HK-2 (cell line): ENCODE data around the gene BCAP31.

Experiments used
- DNase-seq: peaks from one replicate; pipeline ENCODE4 v3.0.0-alpha.2; 2018; ENCODE audit not compliant: unreplicated experiment

Gene BCAP31

GRCh38 chrX:153724252-153725038 lies at the start of gene BCAP31, which contains the start of gene ABCD1:
TSS of gene BCAP31 (minus strand) at chrX:153724387. CDS start at chrX:153723244, 1,143 bp downstream.
TSS of gene ABCD1 (plus strand) at chrX:153724856. CDS start at chrX:153725267, 411 bp downstream.
- peak; percentile 91 for DNase-seq

DNA sequence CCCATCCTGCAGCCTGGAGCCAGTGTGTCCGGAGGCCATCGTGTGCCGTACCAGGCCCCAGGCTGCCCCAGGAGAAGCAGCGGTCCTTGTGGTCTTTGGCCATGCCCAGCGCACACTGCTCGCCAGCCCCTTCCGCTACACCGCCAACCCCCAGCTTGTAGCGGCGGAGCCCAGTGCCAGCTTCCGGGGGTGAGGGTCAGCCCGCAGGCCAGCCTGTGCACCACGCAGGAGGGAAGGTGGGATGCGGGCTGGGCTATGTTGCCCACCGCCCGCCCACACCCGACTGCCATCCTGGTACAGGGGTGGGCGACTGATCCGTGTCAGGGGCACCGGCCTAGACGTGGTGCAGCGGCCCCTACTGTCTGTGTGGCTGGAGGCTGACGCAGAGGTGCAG lies 49.0 kb upstream of the BCAP31 start:
- DNase-seq = no peak

GRCh38 chrX:153772316-153773217 lies 48.4 kb upstream of the BCAP31 start:
- DNase-seq = no peak

DNA sequence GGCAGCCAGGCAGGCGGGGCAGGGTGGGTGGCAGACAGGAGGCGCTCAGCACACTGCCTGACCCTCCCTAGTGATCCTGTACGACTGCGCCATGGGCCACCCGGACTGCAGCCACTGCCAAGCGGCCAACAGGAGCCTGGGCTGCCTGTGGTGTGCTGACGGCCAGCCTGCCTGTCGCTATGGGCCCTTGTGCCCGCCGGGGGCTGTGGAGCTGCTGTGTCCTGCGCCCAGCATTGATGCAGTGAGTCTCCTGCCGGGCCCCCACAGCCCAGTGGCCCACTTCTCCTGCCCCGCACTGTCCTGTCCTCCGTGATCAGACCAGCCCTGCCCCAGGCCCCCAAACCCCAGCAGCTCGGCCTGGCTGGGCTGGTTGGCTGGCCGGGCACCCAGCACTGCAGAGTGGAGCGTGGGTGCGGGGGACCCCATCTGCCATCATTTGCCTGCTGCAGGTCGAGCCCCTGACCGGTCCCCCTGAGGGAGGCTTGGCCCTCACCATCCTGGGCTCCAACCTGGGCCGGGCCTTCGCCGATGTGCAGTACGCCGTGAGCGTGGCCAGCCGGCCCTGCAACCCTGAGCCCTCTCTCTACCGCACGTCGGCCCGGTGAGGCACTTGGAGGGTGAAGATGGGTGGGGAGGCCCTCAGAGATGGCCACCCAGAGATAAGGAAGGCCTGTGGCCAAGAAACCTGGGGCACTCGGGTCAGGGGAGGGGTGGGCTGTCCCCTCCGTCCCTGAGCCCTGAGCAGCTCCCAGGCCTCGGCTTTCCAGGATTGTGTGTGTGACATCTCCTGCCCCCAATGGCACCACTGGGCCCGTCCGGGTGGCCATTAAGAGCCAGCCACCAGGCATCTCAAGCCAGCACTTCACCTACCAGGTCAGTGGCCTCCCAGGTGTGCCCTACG lies 47.5 kb upstream of the BCAP31 start:
- DNase-seq = no peak

DNA sequence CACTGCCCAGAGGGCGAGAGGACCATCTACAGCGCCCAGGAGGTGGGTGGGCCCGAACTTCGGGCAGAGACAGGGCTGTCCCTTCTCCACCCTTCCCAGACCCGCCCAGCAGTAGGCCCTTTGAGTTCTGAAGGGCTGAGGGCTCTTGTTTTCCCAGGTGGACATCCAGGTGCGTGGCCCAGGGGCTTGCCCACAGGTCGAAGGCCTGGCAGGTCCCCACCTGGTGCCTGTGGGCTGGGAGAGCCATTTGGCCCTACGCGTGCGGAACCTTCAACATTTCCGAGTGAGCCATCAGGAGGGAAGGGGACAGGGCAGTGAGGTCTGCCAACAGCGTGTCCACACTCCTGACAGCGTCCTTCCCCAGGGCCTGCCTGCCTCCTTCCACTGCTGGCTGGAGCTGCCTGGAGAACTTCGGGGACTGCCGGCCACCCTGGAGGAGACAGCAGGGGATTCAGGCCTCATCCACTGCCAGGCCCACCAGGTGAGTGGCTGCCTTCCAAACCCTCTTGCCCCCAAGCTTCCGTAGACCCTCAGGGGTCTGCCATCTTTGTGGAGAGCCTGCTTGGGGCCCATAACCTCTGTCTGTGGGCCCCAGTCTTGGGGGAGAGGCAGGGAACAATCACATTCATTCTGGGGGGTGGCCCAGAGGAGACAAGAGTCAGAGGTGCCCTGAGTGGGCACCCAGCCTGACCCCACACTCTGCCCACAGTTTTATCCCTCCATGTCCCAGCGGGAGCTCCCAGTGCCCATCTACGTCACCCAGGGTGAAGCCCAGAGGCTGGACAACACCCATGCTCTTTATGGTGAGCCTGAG lies 46.6 kb upstream of the BCAP31 start:
- no peak for DNase-seq

DNA sequence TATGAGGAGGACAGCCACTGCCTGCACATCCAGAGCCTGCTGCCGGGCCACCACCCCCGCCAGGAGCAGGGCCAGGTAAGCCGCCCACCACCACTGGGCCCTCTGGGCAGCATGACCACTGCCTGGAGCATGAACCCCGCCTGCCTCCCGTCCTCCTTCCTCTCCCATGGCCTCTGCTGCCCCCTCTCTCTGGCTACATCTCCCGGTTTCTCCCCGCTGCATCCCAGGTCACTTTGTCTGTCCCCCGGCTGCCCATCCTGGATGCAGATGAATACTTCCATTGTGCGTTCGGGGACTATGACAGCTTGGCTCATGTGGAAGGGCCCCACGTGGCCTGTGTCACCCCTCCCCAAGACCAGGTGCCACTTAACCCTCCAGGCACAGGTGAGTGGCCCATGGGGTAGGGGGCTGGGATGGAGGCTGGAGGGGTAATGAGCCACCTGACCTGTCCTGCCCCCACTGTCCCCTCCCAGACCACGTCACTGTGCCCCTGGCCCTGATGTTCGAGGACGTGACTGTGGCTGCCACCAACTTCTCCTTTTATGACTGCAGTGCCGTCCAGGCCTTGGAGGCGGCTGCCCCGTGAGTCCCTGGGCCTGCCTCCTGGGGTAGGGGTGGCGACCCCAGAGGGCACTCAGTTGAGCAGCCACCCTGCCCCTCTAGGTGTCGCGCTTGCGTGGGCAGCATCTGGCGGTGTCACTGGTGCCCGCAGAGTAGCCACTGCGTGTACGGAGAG lies 45.8 kb upstream of the BCAP31 start:
- DNase-seq = no peak

DNA sequence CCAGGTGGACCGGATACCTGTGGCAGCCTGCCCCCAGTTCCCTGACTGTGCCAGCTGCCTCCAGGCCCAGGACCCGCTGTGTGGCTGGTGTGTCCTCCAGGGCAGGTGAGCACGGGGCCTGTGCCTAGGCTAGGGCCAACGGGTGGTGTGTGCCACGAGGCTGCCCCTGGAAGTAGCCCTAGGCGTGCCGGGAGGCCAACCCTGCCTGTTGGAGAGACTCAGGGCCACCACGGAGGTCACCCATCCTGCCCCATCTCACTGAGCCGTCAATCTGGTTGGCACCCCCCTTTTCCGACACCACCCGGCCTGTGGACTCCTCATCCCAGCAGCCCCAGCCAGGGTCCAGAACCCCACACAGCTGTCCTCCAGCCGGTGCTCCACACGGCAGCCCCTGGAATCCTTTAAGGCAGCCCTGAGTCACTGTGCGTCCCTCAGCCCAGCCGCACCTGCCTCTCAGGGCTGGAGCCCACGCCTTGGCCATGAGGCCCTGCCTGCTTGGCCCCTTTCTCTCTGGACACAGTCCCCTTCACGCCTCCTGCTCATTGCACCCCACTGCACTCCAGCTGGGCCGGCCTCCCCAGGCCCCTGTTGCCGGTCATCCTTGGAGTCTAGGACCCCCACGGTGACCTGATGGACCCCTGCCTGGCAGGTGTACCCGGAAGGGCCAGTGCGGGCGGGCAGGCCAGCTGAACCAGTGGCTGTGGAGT lies 45.1 kb upstream of the BCAP31 start:
- DNase-seq = no peak

- no peak for DNase-seq
Measured at GRCh38 chrX:153768311-153769157, 44.3 kb upstream of the BCAP31 start.

- no peak for DNase-seq
Measured at GRCh38 chrX:153767674-153768055, 43.5 kb upstream of the BCAP31 start.

DNA sequence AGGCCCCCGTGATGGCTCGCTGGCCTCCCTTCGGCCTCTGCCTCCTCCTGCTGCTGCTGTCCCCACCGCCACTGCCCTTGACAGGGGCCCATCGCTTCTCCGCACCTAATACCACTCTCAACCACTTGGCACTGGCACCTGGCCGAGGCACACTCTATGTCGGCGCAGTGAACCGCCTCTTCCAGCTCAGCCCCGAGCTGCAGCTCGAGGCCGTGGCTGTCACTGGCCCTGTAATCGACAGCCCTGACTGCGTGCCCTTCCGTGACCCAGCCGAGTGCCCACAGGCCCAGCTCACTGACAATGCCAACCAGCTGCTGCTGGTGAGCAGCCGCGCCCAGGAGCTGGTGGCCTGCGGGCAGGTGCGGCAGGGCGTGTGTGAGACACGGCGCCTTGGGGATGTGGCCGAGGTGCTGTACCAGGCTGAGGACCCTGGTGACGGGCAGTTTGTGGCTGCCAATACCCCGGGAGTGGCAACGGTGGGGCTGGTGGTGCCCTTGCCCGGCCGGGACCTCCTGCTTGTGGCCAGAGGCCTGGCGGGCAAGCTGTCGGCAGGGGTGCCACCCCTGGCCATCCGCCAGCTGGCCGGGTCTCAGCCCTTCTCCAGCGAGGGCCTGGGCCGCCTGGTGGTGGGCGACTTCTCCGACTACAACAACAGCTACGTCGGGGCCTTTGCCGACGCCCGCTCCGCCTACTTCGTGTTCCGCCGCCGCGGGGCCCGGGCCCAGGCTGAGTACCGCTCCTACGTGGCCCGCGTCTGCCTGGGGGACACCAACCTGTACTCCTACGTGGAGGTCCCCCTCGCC lies 42.9 kb upstream of the BCAP31 start:
- DNase-seq = no peak

DNA sequence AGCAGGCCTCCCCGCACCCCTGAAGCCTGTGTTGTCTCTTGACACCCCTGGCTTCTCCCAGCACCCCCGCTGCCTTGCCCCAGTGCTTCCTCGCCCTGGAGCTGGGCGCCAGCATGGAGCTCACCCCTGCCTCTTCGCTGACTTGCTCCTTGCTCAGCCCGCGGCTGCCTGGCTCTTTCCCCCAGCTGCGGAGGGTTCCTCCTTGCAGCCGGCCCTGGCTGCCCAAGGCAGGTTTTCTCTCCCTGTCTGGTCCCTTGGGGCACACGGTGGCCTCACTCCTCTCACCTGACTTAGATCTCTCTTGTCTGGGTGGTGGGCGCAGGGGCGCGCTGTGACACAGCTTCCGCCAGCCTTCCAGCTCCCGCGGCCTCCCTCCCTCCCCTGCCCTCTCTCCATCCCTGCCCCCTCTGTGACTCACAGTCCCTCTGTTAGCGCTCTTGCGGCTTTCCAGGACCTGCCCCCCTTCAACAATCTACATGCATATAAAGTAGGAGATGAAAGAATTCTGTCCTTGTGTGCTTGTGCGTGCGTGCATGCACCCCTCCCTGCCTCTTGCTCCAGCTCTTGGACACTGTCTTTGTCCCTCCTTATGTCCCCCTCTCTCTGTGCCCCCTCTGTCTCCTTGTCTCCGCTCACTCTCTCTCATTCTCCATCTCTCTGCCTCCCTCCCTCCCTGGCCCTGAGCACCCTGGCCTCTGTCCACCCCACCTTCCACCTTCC lies 42.1 kb upstream of the BCAP31 start:
- DNase-seq = peak; percentile 76

DNA sequence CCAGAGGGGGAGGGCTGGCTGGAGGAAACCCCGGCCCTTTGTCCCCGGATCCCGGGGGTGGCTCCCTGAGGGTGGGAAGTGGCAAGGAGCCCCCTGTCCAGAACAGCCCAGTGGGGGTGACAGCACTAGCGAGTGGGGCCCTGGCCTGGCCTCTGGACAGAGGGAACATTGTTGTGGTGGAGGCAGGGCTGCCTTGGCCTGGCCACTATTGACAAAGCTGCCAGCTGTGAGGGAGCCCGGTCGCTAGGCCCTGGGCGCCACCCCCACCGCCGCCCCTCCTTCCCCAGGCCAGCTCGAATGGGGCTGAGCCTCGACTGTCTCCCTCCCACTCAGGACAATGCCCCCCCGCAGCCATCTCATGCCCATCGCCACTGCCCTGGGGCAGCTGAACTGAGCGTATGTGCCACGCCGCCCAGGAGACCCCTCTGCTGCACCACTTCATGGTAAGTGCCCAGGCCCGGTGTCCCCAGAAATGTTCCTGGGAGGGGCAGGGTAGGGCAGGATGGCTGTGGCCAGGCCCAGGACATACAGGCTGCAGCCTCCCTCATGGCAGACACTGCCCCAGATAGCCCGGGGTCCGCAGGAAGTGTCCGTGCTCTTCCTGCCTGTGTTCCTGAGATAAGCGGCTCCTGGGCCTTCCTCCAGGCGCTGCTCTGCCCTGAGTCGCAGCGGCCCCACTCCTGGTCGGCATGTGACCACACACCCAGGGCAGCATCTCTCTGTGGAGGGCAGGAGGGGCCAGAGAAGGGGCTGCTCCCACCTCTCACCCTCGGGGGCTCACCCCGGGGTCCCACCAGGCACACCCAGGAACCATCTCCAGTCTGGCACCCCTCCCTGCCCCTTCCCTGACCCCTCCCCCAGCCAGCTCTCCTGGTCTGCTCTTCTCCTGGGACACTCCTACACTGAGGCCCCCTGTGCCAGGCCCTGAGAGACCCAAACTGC lies 41.2 kb upstream of the BCAP31 start:
- DNase-seq = peak; percentile 53

- DNase-seq = no peak
Measured at GRCh38 chrX:153764786-153765137, 40.6 kb upstream of the BCAP31 start.

DNA sequence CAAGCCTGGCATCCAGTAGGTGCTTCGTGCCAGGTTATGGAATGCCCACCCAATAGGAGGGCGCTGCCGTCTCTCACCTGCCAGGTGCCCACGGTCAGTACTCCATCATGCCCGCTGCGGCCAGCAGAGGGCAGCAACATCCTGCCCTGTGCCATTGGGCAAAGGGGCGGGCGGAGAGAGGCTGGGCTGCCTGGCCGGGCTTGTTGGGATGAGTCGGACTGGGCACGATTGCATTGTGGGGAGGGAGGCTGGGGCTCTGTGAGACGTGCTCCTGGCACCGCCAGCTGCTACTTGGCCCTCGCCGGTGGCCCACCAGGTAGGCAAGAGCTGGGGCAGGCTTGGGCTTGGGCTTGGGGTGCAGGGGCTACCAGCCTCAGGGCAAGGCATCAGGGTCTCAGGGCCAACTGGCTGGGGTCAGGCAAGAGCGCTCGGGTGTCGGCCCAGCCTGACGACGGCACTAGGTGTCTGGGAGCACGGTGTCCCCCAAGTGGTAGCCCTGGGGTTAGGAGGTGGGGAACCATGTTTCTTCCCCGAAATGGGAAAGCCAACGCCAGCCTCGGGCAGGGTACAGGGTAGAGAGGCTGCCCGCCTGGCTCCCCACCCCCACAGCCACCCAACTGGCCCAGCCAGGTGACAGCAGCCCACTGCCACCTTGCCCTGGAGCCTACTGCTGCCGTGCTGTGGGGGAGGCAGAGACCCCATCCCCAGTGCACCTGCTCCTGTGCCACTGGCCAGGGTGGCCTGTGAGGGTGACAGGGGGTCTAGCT lies 40.0 kb upstream of the BCAP31 start, which contains the start of gene PLXNB3:
Gene PLXNB3, plus strand, starts transcription at position 261 of the 767 bp plus-strand sequence. CDS start 1,287 bp downstream, outside the sequence.
- DNase-seq = peak; percentile 89

GRCh38 chrX:153763298-153763932 lies 39.2 kb upstream of the BCAP31 start:
- DNase-seq = no peak
